Pulmonary artery endothelial cell (primary cell): ENCODE results near the gene CD93. TPM values are rescaled to one million over a fixed set of nuclear protein-coding genes. Genes with fewer than 3 reads are reported as not detected.

ENCODE experiments used
- DNase-seq: peaks from one replicate; pipeline ENCODE4 v3.0.0-alpha.2; 2011; ENCODE audit warnings: low read depth, low spot score
- total RNA-seq: library from RNA; depleted of rRNA; stranded (reverse); fragments of >200 nt; gene quantifications from 2 replicates; pipeline ENCODE4 v1.2.3, GENCODE V29; 2014

The CD93 gene
- total RNA-seq, 1 donor from 2014 or later, result 312 TPM

GRCh38 chr20:23099791-23100719 lies 13.9 kb upstream of the CD93 start:
- no peak for DNase-seq

- DNase-seq, result no peak
These were observed 11.8 kb upstream of the CD93 start for GRCh38 chr20:23097636-23098580.

GRCh38 chr20:23096986-23097520 lies 10.9 kb upstream of the CD93 start:
- DNase-seq, result no peak

- DNase-seq, result no peak
These were observed 10.0 kb upstream of the CD93 start for GRCh38 chr20:23096097-23096496.

DNA sequence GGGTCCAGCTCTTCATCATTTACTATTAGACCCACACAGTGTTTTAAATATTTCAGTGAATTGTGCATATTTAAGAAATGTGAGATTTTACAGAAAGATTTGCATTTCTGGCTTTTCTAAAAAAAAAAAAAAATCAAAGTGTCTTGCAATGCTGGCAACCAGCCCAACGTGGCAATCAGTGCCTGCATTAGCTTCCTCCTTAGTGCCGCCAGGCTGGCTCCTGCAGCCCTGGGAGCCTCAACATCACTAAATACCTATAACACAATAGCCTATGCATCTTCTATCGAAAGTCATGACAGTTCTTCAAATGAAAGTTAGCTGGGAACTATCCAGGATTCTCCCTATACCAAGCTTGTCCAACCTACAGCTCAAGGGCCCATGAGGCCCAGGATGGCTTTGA lies 9.4 kb upstream of the CD93 start:
- no peak for DNase-seq

- no peak for DNase-seq
These were observed 8.8 kb upstream of the CD93 start for GRCh38 chr20:23094927-23095326.

DNA sequence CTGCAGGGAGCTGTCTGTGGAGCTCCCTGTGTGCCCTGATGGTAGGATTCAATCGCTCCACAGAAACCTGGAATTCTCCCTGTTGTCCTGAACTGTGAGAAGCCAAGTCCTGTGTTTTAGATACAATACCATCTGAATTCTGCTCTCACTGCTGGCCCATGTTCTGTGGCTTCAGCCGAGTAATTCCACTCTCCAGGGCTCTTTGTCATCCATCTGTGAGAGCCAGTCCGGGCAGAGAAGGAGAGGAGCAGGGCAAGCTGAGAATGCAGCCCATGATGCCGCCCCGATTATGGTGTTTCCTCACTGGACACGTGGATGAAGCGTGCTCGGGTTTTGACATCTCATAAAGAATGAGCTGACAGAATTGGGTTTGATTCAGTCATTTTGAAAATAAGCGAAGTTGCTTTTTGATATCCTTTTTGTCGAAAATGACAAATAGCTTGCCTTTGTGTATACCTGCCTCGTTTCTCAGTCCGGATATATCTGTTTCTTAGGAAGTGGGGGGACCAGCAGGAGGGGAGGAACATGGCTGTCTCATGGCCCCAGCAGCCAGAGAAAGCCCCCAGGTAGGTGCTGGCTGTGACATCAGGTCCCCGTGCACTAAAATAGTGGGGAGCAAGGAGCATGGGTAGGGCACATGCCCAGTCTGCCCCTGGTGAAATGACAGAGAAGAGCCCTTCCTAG lies 8.2 kb upstream of the CD93 start:
- no peak for DNase-seq

DNA sequence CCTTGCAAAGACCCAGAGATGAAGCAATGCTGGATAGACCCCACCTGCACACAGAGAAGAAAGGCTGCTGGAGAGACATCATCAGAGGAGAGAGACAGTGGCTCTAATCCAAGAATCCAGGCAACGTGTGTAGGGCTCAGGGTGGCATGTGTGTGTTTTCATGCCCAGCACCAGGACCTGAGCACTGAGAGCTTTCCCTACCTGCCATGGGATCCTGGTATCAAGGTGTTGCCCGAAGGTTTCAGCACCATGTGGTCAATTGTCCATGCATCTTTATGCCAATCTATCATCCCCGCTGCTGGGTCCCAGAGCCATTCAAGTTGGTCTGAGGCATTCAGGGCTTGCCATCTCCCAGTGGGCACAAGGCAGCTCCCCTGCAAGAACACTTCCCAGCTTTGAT lies 7.5 kb upstream of the CD93 start:
- no peak for DNase-seq

- DNase-seq, result no peak
These were observed 6.9 kb upstream of the CD93 start for GRCh38 chr20:23092861-23093495.

GRCh38 chr20:23092384-23092756 lies 6.2 kb upstream of the CD93 start:
- DNase-seq, result peak; percentile 61

- DNase-seq, result no peak
These were observed 5.7 kb upstream of the CD93 start for GRCh38 chr20:23091721-23092383.

- no peak for DNase-seq
These were observed 4.8 kb upstream of the CD93 start for GRCh38 chr20:23090878-23091277.

- DNase-seq, result no peak
These were observed 4.0 kb upstream of the CD93 start for GRCh38 chr20:23090147-23090546.

GRCh38 chr20:23088866-23089265 lies 2.7 kb upstream of the CD93 start:
- no peak for DNase-seq

GRCh38 chr20:23087587-23088251 lies 1.6 kb upstream of the CD93 start:
- DNase-seq, result no peak

GRCh38 chr20:23086931-23087411 lies 847 bp upstream of the CD93 start:
- no peak for DNase-seq

DNA sequence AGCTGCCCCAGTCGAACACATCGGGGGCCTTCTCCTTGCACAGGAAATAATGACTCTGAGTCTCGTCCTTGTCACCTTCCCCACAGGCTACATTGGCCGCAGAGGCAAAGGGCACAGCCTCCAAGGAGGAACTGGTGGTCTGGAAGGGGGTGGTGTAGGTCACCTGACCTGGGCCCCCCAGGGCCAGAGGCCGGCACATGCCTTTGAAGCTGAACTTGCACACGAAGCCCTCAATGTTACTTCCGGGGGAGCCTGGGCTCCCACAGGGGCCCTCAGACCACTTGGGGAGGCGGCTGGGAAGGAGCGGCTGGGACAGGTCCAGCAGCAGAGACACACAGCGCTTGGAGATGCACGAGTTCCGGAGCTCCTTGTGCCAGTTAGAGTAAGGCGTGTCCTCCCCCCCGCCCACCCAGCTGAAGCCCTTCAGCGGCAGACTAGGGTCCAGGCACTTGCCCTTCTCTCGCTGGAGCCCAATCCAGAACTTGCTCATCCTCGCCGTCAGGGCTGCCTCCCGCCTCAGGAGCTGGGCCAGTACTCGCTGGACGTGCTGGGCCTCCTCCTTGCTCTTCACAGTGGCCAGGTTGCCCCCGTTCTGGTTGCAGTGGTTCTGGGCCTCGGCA lies 578 bp downstream of the CD93 start:
- no peak for DNase-seq

DNA sequence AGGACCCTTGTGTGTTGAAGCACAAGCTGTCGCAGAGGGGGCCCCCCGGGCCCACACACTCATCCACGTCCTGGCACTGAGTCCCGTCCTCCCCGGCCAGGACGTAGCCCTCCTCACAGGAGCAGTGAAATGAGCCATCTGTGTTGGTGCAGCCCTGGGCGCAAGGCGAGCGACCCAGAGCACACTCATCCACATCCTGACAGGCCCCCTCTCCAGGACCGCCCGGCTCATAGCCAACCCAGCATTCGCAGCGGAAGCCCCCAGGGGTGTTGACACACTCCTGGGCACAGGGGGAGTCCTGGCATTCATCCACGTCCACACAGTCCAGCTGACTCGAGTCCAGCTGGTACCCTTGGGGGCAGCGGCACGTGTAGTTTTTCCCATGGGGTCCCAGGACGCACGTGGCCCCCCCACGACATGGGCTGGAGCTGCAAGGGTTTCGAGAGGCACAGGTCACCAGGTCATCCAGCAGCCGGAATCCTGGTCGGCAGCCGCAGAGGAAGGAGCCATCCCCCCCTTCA lies 1.2 kb downstream of the CD93 start:
- no peak for DNase-seq

DNA sequence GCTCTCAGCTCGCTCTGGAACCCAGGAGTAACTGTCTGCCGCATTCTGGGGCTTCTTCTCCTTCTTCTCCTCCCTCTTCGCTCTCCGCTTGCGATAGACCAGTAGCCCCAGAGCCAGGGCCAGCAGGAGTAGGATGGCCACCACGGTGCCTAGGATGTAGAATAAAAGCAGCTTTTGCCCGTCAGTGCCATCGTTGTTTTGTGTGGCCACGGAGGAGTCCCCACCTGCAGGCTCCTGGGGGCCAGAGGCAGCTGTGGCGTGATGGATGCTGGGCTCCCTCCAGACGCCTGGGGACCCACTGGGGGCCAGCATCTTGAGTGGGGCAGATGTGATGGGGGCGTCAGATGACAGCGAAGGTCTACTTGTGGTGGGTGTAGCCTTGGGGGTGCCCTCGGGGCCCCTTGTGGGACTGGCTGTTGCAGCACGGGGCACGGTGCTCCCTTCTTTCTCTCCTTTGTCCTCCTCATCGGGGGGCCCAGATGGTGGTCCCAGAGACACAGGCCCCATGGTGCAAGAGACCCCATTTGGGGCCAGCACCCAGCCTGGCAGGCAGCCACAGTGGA lies 1.8 kb downstream of the CD93 start:
- no peak for DNase-seq
